Esophagus muscularis mucosa (tissue), 4 donors: Measurements from ENCODE around the gene PYGB. TPM values are rescaled to one million over a fixed set of nuclear protein-coding genes. Genes with fewer than 3 reads are reported as not detected.
A peak's percentile ranks its signal among the peaks of the same experiment; 100 is the strongest.

Experiments used
- DNase-seq: peaks from one replicate; pipeline ENCODE4 v3.0.0-alpha.2; 2017; ENCODE audit errors: extremely low spot score
- H3K27ac ChIP-seq, 4 donors: fragments of 200-600 bp; sonication (generic); replicated peaks in 1 of 4; 1 replicate in 3 of 4; 2 replicates in 1 of 4; pipeline ENCODE4 v1.5.1; 2016 to 2019; ENCODE audit warnings: mild to moderate bottlenecking in 1 of 4
- H3K27me3 ChIP-seq, 4 donors: fragments of 200-600 bp; sonication (generic); one replicate each; pipeline versions ENCODE4 v1.5.1 to v1.6.0; 2016 to 2019
- H3K36me3 ChIP-seq, 4 donors: fragments of 200-600 bp; sonication (generic); one replicate each; pipeline ENCODE4 v1.5.1; 2016 to 2019
- H3K4me1 ChIP-seq, 4 donors: fragments of 200-600 bp; sonication (generic); one replicate each; pipeline ENCODE4 v1.5.1; 2016 to 2019
- H3K4me3 ChIP-seq, 4 donors: fragments of 200-600 bp; sonication (generic); 1 replicate in 2 of 4; 2 replicates in 2 of 4; pipeline ENCODE4 v1.5.1; 2016 to 2019; ENCODE audit warnings: mild to moderate bottlenecking in 4 of 4, moderate library complexity in 1 of 4
- H3K9me3 ChIP-seq, 4 donors: fragments of 200-600 bp; sonication (generic); 1 replicate in 3 of 4; 2 replicates in 1 of 4; pipeline ENCODE4 v1.5.1; 2016 to 2019
- CTCF ChIP-seq, 3 experiments: fragments of 200-600 bp in 2 of 3; fragments of 450-650 bp in 1 of 3; sonication (generic) in 2 of 3; IDR thresholded peaks; one replicate each; pipeline ENCODE4 v1.5.1; 2017 to 2019; ENCODE audit warnings: antibody characterized with exemption in 3 of 3, mild to moderate bottlenecking in 2 of 3, moderate library complexity in 1 of 3
- EP300 ChIP-seq: sonication (generic); formaldehyde crosslinking; IDR thresholded peaks from one replicate; pipeline ENCODE4 v1.6.1; 2017; ENCODE audit warnings: antibody characterized with exemption
- POLR2A ChIP-seq: fragments of 450-650 bp; IDR thresholded peaks from one replicate; pipeline ENCODE4 v1.6.1; 2017; ENCODE audit warnings: antibody characterized with exemption, moderate library complexity, mild to moderate bottlenecking, low read depth
- POLR2AphosphoS5 ChIP-seq, 2 donors: sonication (generic); formaldehyde crosslinking; IDR thresholded peaks; one replicate each; pipeline ENCODE4 v1.6.1; 2017; ENCODE audit warnings: antibody characterized with exemption in 2 of 2
- WGBS: methylation state at CpG from one replicate; pipeline ENCODE4 v1.1.5; 2018; 5-methylcytosine and 5-hydroxymethylcytosine counted together
- intact Hi-C: fragments of 100-400 bp; cut with DNase I; formaldehyde crosslinking; loops from one replicate; pipeline ENCODE4 v1.15.1; 2023
- total RNA-seq, 4 donors: library from RNA; depleted of rRNA; stranded (reverse); fragments of >200 nt; gene quantifications; one replicate each; pipeline versions ENCODE4 v1.1.0 to v1.2.1, GENCODE V29; 2016

Gene PYGB
- total RNA-seq, 4 donors from 2014 or later = 398 to 632 (median 462) TPM

- H3K36me3 ChIP-seq = peaks cover 0 to 12% (median 9%) of the 10 kb centered on the region in 4 donors
- H3K27me3 ChIP-seq = no peaks in the 10 kb centered on the region
- DNase-seq = peak; percentile 79
- H3K4me1 ChIP-seq = peaks cover 28 to 41% (median 34%) of the 10 kb centered on the region in 4 donors
- no peak overlapping the region for H3K27ac ChIP-seq
- TF ChIP-seq POLR2A = no peak
- TF ChIP-seq EP300 = no peak
- no peak for TF ChIP-seq CTCF (IDR thresholded peaks at IDR 0.05)
- TF ChIP-seq POLR2AphosphoS5 (IDR thresholded peaks at IDR 0.05) = no peak
- intact Hi-C loops = no loop called here
- H3K9me3 ChIP-seq = no peaks in the 10 kb centered on the region
- 58% methylated on average over 1 of the region's 1 CpG for WGBS
- H3K4me3 ChIP-seq = no peak overlapping the region
Measured at GRCh38 chr20:25203871-25204320, 44.0 kb upstream of the PYGB start.

GRCh38 chr20:25204550-25205276, 43.2 kb upstream of the PYGB start:
- H3K4me1 ChIP-seq = peaks cover 20 to 33% (median 29%) of the 10 kb centered on the region in 4 donors
- intact Hi-C loops = no loop called here
- H3K27me3 ChIP-seq = no peaks in the 10 kb centered on the region
- no peak overlapping the region for H3K4me3 ChIP-seq
- peak overlapping the region in 1 of 4 donors; percentile 22 for H3K27ac ChIP-seq
- 86% methylated on average over 9 of the region's 9 CpGs for WGBS
- H3K36me3 ChIP-seq = peaks cover 0 to 12% (median 12%) of the 10 kb centered on the region in 4 donors
- no peaks in the 10 kb centered on the region for H3K9me3 ChIP-seq
- TF ChIP-seq CTCF (IDR thresholded peaks at IDR 0.05) (no peak), POLR2AphosphoS5 (IDR thresholded peaks at IDR 0.05) (no peak), EP300 (no peak), POLR2A (no peak)
- DNase-seq = peak; percentile 74

- peaks cover 7 to 20% (median 15%) of the 10 kb centered on the region in 4 donors for H3K36me3 ChIP-seq
- H3K4me1 ChIP-seq = peaks cover 14 to 26% (median 24%) of the 10 kb centered on the region in 4 donors
- H3K27ac ChIP-seq = peak overlapping the region in 2 of 4 donors; percentile 15 to 22
- intact Hi-C loops = no loop called here
- no peak for TF ChIP-seq POLR2AphosphoS5 (IDR thresholded peaks at IDR 0.05)
- TF ChIP-seq EP300 = no peak
- TF ChIP-seq CTCF (IDR thresholded peaks at IDR 0.05) = no peak
- no peak for TF ChIP-seq POLR2A
- no peaks in the 10 kb centered on the region for H3K27me3 ChIP-seq
- peak; percentile 66 for DNase-seq
- no peak overlapping the region for H3K4me3 ChIP-seq
- no peaks in the 10 kb centered on the region for H3K9me3 ChIP-seq
- WGBS = 73% methylated on average over 7 of the region's 21 CpGs
Measured at GRCh38 chr20:25205277-25206062, 42.4 kb upstream of the PYGB start.

- H3K4me3 ChIP-seq = no peak overlapping the region
- DNase-seq = no peak
- H3K36me3 ChIP-seq = peaks cover 7 to 25% (median 20%) of the 10 kb centered on the region in 4 donors
- WGBS = 92% methylated on average over 9 of the region's 9 CpGs
- peaks cover 14 to 24% (median 21%) of the 10 kb centered on the region in 4 donors for H3K4me1 ChIP-seq
- TF ChIP-seq CTCF (IDR thresholded peaks at IDR 0.05) (no peak), POLR2AphosphoS5 (IDR thresholded peaks at IDR 0.05) (no peak), EP300 (no peak), POLR2A (no peak)
- intact Hi-C loops = no loop called here
- H3K9me3 ChIP-seq = no peaks in the 10 kb centered on the region
- no peaks in the 10 kb centered on the region for H3K27me3 ChIP-seq
- no peak overlapping the region for H3K27ac ChIP-seq
Measured at GRCh38 chr20:25206063-25206403, 41.9 kb upstream of the PYGB start.
